ENCODE data around the gene SYNPR.

DNA sequence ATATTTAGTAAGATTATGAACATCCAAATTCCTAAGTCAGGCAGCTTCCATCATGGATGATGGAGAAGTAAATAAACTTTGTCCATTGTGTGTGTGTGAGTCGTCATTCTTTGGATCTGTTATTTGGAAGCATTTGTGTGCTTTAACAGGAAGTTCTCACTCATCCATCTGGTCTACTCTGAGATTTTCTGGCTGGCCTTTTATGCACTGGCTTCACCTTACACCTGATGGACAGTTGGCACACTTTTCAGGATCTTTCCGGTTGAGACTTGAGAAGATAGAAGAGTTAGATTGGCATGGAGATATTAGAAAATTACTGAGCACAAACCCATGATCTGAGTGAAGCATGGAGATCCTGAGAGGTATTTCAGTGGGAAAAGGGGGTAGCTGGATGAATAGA is 12.6 kb downstream of the SYNPR start:
- TF ChIP-seq, protein P1, sequence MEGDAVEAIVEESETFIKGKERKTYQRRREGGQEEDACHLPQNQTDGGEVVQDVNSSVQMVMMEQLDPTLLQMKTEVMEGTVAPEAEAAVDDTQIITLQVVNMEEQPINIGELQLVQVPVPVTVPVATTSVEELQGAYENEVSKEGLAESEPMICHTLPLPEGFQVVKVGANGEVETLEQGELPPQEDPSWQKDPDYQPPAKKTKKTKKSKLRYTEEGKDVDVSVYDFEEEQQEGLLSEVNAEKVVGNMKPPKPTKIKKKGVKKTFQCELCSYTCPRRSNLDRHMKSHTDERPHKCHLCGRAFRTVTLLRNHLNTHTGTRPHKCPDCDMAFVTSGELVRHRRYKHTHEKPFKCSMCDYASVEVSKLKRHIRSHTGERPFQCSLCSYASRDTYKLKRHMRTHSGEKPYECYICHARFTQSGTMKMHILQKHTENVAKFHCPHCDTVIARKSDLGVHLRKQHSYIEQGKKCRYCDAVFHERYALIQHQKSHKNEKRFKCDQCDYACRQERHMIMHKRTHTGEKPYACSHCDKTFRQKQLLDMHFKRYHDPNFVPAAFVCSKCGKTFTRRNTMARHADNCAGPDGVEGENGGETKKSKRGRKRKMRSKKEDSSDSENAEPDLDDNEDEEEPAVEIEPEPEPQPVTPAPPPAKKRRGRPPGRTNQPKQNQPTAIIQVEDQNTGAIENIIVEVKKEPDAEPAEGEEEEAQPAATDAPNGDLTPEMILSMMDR (IDR thresholded peaks at IDR 0.05), result no peak
- TF ChIP-seq, protein P2, sequence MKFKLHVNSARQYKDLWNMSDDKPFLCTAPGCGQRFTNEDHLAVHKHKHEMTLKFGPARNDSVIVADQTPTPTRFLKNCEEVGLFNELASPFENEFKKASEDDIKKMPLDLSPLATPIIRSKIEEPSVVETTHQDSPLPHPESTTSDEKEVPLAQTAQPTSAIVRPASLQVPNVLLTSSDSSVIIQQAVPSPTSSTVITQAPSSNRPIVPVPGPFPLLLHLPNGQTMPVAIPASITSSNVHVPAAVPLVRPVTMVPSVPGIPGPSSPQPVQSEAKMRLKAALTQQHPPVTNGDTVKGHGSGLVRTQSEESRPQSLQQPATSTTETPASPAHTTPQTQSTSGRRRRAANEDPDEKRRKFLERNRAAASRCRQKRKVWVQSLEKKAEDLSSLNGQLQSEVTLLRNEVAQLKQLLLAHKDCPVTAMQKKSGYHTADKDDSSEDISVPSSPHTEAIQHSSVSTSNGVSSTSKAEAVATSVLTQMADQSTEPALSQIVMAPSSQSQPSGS (CRISPR knock-in tag; IDR thresholded peaks at IDR 0.05; ENCODE audit: borderline replicate concordance, low read depth), result no peak

All from WTC11 (cell line).